CD14-positive monocyte (primary cell): ENCODE results near the gene MINAR1. TPM values are rescaled to one million over a fixed set of nuclear protein-coding genes. Genes with fewer than 3 reads are reported as not detected.

Source experiments
- DNase-seq, 3 donors: peaks; one replicate each; pipeline ENCODE4 v3.0.0-alpha.2; 2011 to 2022
- H2AFZ ChIP-seq: 2 replicates; pipeline ENCODE4 v1.6.0; 2012; ENCODE audit warnings: mild to moderate bottlenecking, low read depth, low read length, inconsistent platforms; ENCODE audit not compliant: insufficient read depth, poor library complexity, severe bottlenecking
- H3K27ac ChIP-seq, 2 donors: 1 replicate in 1 of 2; 2 replicates in 1 of 2; pipeline ENCODE4 v1.5.1; 2012 to 2013; ENCODE audit warnings: low read length in 2 of 2, control low read depth in 1 of 2, inconsistent platforms in 1 of 2, low read depth in 1 of 2, mild to moderate bottlenecking in 1 of 2
- H3K27me3 ChIP-seq, 2 donors: one replicate each; pipeline versions ENCODE4 v1.6.0 to v1.6.1; 2011 to 2013; ENCODE audit warnings: low read length in 2 of 2; ENCODE audit not compliant: control insufficient read depth in 2 of 2, insufficient read depth in 2 of 2
- H3K36me3 ChIP-seq, 2 donors: replicated peaks in 1 of 2; 1 replicate in 1 of 2; 2 replicates in 1 of 2; pipeline versions ENCODE4 v1.5.1 to v1.6.1; 2012 to 2013; ENCODE audit warnings: low read length in 2 of 2, control low read depth in 1 of 2, inconsistent platforms in 1 of 2, mild to moderate bottlenecking in 1 of 2; ENCODE audit not compliant: insufficient read depth in 2 of 2, control insufficient read depth in 1 of 2
- H3K4me1 ChIP-seq, 2 donors: 1 replicate in 1 of 2; 2 replicates in 1 of 2; pipeline versions ENCODE4 v1.5.1 to v1.6.1; 2012 to 2013; ENCODE audit warnings: low read length in 2 of 2, control low read depth in 1 of 2, inconsistent platforms in 1 of 2, mild to moderate bottlenecking in 1 of 2, moderate library complexity in 1 of 2; ENCODE audit not compliant: insufficient read depth in 2 of 2, control insufficient read depth in 1 of 2
- H3K4me2 ChIP-seq: replicated peaks from 2 replicates; pipeline ENCODE3; 2012; ENCODE audit warnings: low read length, moderate library complexity, mild to moderate bottlenecking; ENCODE audit not compliant: poor library complexity, severe bottlenecking; ENCODE audit errors: extremely low read depth
- H3K4me3 ChIP-seq, 3 experiments: fragments of 200-600 bp in 1 of 3; sonication (generic) in 1 of 3; replicated peaks in 1 of 3; 1 replicate in 2 of 3; 2 replicates in 1 of 3; pipeline ENCODE4 v1.5.1; 2011 to 2013; ENCODE audit warnings: low read length in 3 of 3, mild to moderate bottlenecking in 3 of 3, control low read depth in 2 of 3, low read depth in 2 of 3, inconsistent platforms in 1 of 3, moderate library complexity in 1 of 3
- H3K79me2 ChIP-seq: 2 replicates; pipeline ENCODE4 v1.6.0; 2012; ENCODE audit warnings: mild to moderate bottlenecking, control low read depth, inconsistent platforms, low read length, moderate library complexity; ENCODE audit not compliant: insufficient read depth
- H3K9ac ChIP-seq: 2 replicates; pipeline ENCODE4 v1.6.0; 2017; ENCODE audit warnings: low read length, mild to moderate bottlenecking; ENCODE audit not compliant: insufficient read depth, poor library complexity, severe bottlenecking
- H3K9me3 ChIP-seq, 2 donors: replicated peaks in 1 of 2; 1 replicate in 1 of 2; 2 replicates in 1 of 2; pipeline versions ENCODE4 v1.5.1 to v1.6.1; 2012 to 2013; ENCODE audit warnings: low read length in 2 of 2, control low read depth in 1 of 2; ENCODE audit not compliant: control insufficient read depth in 1 of 2, insufficient read depth in 1 of 2
- H4K20me1 ChIP-seq: 2 replicates; pipeline ENCODE4 v1.6.0; 2012; ENCODE audit warnings: mild to moderate bottlenecking, low read length, control low read depth, moderate library complexity; ENCODE audit not compliant: insufficient read depth
- H3K27ac Mint-ChIP-seq, 7 donors: one replicate each; pipeline ENCODE4 v1.8.0; 2020; ENCODE audit warnings: mild to moderate bottlenecking in 7 of 7, mixed read lengths in 7 of 7, moderate library complexity in 6 of 7, inconsistent platforms in 2 of 7
- H3K27me3 Mint-ChIP-seq, 3 donors: one replicate each; pipeline ENCODE4 v1.8.0; 2021 to 2022; ENCODE audit warnings: low read depth in 3 of 3, mild to moderate bottlenecking in 3 of 3, mixed read lengths in 3 of 3, moderate library complexity in 3 of 3, inconsistent platforms in 1 of 3
- H3K36me3 Mint-ChIP-seq, 2 donors: one replicate each; pipeline ENCODE4 v1.8.0; 2020; ENCODE audit warnings: mixed read lengths in 2 of 2, inconsistent platforms in 1 of 2, mild to moderate bottlenecking in 1 of 2
- H3K4me1 Mint-ChIP-seq: one replicate; pipeline ENCODE4 v1.8.0; 2020; ENCODE audit warnings: mild to moderate bottlenecking, mixed read lengths
- H3K4me3 Mint-ChIP-seq, 2 donors: one replicate each; pipeline ENCODE4 v1.8.0; 2020; ENCODE audit warnings: mild to moderate bottlenecking in 2 of 2, mixed read lengths in 2 of 2, moderate library complexity in 1 of 2
- H3K9me3 Mint-ChIP-seq, 7 donors: one replicate each; pipeline ENCODE4 v1.8.0; 2020 to 2022; ENCODE audit warnings: mixed read lengths in 7 of 7, mild to moderate bottlenecking in 6 of 7, moderate library complexity in 6 of 7, inconsistent platforms in 2 of 7
- whole genome bisulfite sequencing: methylation state at CpG from one replicate; pipeline ENCODE4 v1.1.5; 2013; ENCODE audit warnings: missing lambda C conversion rate; ENCODE audit not compliant: insufficient coverage; 5-methylcytosine and 5-hydroxymethylcytosine counted together
- intact Hi-C, 2 donors: fragments of 100-400 bp; cut with micrococcal nuclease; formaldehyde crosslinking; loops; one replicate each; pipeline versions ENCODE4 v1.15.0 to v1.15.1; 2023
- polyA plus RNA-seq, 3 donors: library from polyadenylated mRNA; depleted of rRNA in 1 of 3; unstranded in 2 of 3; stranded (reverse) in 1 of 3; fragments of 300-500 nt in 2 of 3; fragments of >200 nt in 1 of 3; fragmentation: Illumina TruSeq in 2 of 3; gene quantifications; 1 replicate in 2 of 3; 2 replicates in 1 of 3; pipeline ENCODE4 v1.2.3, GENCODE V29; 2012 to 2021
- TF ChIP-seq, protein P1 (sequence below): fragments of 200-600 bp; IDR thresholded peaks from one replicate; pipeline ENCODE4 v1.8.0; 2022; ENCODE audit warnings: antibody characterized with exemption, mild to moderate bottlenecking

Gene MINAR1
- polyA plus RNA-seq, 3 donors: 0.04 to 0.19 TPM; not detected in 1

DNA sequence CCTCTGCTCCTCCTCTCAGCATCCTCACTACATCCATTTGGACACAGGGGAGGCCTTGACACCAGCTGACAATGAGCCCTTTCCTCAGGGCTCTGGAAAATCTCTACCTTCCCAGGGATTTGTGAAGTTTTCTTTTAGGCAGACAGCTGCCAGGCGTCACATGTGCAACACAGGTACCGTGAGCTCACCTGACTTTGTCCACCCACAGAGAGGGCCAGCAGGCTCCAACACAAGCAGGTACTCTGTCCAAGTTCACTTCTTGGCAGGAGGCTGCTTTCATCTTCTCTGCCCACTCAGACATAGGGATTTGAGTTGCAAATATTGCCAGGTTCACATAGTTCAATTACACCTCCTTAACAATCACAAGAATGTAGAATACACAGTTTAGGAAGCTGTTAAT is 15.3 kb upstream of the MINAR1 start:
- Histone ChIP-seq H3K9me3 (no peaks in the 10 kb centered on the region), H3K4me3 (no peak overlapping the region), H3K4me1 (no peaks in the 10 kb centered on the region), H3K27me3 (no peaks in the 10 kb centered on the region), H3K9ac (no peak overlapping the region), H2AFZ (no peak overlapping the region), H3K79me2 (no peaks in the 10 kb centered on the region), H4K20me1 (no peaks in the 10 kb centered on the region), H3K4me2 (no peak overlapping the region), H3K27ac (no peak overlapping the region), H3K36me3 (no peaks in the 10 kb centered on the region)
- peaks cover 4 to 5% of the 10 kb centered on the region in 2 donors for H3K36me3 Mint-ChIP-seq
- TF ChIP-seq, protein P1, sequence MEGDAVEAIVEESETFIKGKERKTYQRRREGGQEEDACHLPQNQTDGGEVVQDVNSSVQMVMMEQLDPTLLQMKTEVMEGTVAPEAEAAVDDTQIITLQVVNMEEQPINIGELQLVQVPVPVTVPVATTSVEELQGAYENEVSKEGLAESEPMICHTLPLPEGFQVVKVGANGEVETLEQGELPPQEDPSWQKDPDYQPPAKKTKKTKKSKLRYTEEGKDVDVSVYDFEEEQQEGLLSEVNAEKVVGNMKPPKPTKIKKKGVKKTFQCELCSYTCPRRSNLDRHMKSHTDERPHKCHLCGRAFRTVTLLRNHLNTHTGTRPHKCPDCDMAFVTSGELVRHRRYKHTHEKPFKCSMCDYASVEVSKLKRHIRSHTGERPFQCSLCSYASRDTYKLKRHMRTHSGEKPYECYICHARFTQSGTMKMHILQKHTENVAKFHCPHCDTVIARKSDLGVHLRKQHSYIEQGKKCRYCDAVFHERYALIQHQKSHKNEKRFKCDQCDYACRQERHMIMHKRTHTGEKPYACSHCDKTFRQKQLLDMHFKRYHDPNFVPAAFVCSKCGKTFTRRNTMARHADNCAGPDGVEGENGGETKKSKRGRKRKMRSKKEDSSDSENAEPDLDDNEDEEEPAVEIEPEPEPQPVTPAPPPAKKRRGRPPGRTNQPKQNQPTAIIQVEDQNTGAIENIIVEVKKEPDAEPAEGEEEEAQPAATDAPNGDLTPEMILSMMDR: no peak
- no peak overlapping the region for H3K4me3 Mint-ChIP-seq
- H3K27ac Mint-ChIP-seq: no peak overlapping the region
- no peaks in the 10 kb centered on the region for H3K9me3 Mint-ChIP-seq
- intact Hi-C loops: no loop called here
- peaks cover 0 to 4% (median 0%) of the 10 kb centered on the region in 3 donors for H3K27me3 Mint-ChIP-seq
- H3K4me1 Mint-ChIP-seq: peaks cover 3% of the 10 kb centered on the region
- no peak for DNase-seq
- WGBS: 100% methylated on average over 2 of the region's 2 CpGs

DNA sequence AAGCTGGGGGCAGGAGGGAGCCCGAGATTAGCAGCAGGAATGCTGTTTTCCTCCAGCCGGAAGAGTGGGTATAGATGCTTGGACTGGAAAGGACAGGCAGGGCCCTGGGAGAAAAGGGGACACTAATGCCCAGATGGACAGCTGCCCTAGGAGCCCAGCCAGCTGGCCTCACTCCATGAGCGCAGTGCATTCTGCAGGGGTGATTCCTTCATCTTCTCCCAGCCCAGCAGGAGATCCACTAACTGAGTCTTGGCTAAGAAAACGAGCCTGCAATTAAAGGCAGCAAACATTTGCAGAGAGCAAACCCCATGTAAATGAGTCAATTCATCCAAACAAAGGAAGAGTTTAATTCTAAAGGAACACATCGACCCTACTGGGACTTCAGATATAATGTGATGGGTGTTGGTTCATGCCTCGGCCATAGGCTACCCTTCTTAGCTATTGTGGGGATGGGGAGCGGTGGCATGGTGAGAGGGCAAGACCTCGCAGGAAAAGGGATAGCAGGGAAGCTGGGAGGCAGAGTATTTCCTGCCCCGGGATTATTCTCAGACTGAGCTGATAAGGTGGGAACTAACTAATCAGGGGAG is 13.3 kb upstream of the MINAR1 start:
- Histone ChIP-seq H3K4me2 (no peak overlapping the region), H3K27me3 (no peaks in the 10 kb centered on the region), H2AFZ (no peak overlapping the region), H4K20me1 (no peaks in the 10 kb centered on the region), H3K9me3 (no peaks in the 10 kb centered on the region), H3K4me3 (no peak overlapping the region), H3K4me1 (no peaks in the 10 kb centered on the region), H3K36me3 (no peaks in the 10 kb centered on the region), H3K9ac (no peak overlapping the region), H3K27ac (no peak overlapping the region), H3K79me2 (no peaks in the 10 kb centered on the region)
- Mint-ChIP-seq H3K36me3 (no peaks in the 10 kb centered on the region), H3K27ac (no peak overlapping the region), H3K4me1 (no peaks in the 10 kb centered on the region), H3K9me3 (no peaks in the 10 kb centered on the region), H3K4me3 (no peak overlapping the region), H3K27me3 (peaks cover 1 to 6% (median 3%) of the 10 kb centered on the region in 3 donors)
- intact Hi-C loops: no loop called here
- DNase-seq: no peak
- TF ChIP-seq, protein P1: no peak
- WGBS: 96% methylated on average over 7 of the region's 9 CpGs
